PC-9 (cell line): ENCODE measurements around the gene CCDC68.

Experiments
- EZH2 ChIP-seq: fragments of 200-600 bp; sonication (generic); IDR thresholded peaks from 2 replicates; pipeline ENCODE4 v1.8.0; 2017; ENCODE audit warnings: antibody characterized with exemption, low read depth
- TF ChIP-seq, protein P1 (sequence below): fragments of 200-600 bp; sonication (generic); conservative IDR thresholded peaks from 2 replicates; pipeline ENCODE4 v1.6.1; 2017; ENCODE audit warnings: mixed run types, antibody characterized with exemption, mild to moderate bottlenecking, moderate library complexity

DNA sequence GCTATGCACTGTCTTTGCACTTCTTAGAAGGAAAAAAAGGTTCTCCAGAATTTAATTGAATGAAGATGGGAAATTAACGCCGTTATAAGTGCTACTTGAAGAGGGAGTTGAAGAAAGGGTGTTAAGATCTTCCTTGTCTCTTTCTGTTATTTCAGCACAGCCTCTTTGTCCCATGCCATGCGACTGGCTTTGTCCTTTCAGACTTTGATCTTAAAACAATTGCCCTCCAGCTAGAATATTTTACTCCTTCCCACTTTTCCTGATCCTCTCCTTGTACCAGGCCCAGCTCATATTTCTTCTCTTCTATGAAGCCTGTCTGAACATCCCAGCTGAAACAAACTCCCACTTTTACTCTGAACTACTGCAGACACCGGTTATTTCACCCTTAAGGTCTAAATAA lies 79.6 kb downstream of the CCDC68 start:
- TF ChIP-seq, protein P1, sequence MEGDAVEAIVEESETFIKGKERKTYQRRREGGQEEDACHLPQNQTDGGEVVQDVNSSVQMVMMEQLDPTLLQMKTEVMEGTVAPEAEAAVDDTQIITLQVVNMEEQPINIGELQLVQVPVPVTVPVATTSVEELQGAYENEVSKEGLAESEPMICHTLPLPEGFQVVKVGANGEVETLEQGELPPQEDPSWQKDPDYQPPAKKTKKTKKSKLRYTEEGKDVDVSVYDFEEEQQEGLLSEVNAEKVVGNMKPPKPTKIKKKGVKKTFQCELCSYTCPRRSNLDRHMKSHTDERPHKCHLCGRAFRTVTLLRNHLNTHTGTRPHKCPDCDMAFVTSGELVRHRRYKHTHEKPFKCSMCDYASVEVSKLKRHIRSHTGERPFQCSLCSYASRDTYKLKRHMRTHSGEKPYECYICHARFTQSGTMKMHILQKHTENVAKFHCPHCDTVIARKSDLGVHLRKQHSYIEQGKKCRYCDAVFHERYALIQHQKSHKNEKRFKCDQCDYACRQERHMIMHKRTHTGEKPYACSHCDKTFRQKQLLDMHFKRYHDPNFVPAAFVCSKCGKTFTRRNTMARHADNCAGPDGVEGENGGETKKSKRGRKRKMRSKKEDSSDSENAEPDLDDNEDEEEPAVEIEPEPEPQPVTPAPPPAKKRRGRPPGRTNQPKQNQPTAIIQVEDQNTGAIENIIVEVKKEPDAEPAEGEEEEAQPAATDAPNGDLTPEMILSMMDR, result no peak
- TF ChIP-seq EZH2, result no peak
